Immature natural killer cell (primary cell): Measurements from ENCODE around the gene KDM2A. TPM values are rescaled to one million over a fixed set of nuclear protein-coding genes. Genes with fewer than 3 reads are reported as not detected.

Experiments used
- DNase-seq, 3 donors: peaks; one replicate each; pipeline ENCODE4 v3.0.0; 2022; ENCODE audit warnings: mixed read lengths in 1 of 3
- H3K27ac Mint-ChIP-seq, 6 donors: one replicate each; pipeline ENCODE4 v1.8.0; 2020; ENCODE audit warnings: mixed read lengths in 6 of 6, mild to moderate bottlenecking in 5 of 6, inconsistent platforms in 4 of 6, moderate library complexity in 3 of 6
- H3K27me3 Mint-ChIP-seq, 3 donors: one replicate each; pipeline ENCODE4 v1.8.0; 2020 to 2021; ENCODE audit warnings: low read depth in 3 of 3, mild to moderate bottlenecking in 3 of 3, mixed read lengths in 3 of 3, moderate library complexity in 3 of 3, inconsistent platforms in 1 of 3
- H3K36me3 Mint-ChIP-seq, 3 donors: one replicate each; pipeline ENCODE4 v1.8.0; 2020; ENCODE audit warnings: mixed read lengths in 3 of 3, inconsistent platforms in 2 of 3, mild to moderate bottlenecking in 2 of 3
- H3K4me1 Mint-ChIP-seq, 2 donors: one replicate each; pipeline ENCODE4 v1.8.0; 2020; ENCODE audit warnings: inconsistent platforms in 2 of 2, mild to moderate bottlenecking in 2 of 2, mixed read lengths in 2 of 2, moderate library complexity in 1 of 2
- H3K4me3 Mint-ChIP-seq, 5 donors: one replicate each; pipeline ENCODE4 v1.8.0; 2020; ENCODE audit warnings: mild to moderate bottlenecking in 5 of 5, mixed read lengths in 5 of 5, inconsistent platforms in 3 of 5, moderate library complexity in 3 of 5
- H3K9me3 Mint-ChIP-seq, 6 donors: one replicate each; pipeline ENCODE4 v1.8.0; 2020; ENCODE audit warnings: mild to moderate bottlenecking in 6 of 6, mixed read lengths in 6 of 6, inconsistent platforms in 4 of 6, moderate library complexity in 3 of 6
- polyA plus RNA-seq, 3 donors: library from polyadenylated mRNA; unstranded; fragments of 300-500 nt; fragmentation: Illumina TruSeq; gene quantifications; one replicate each; pipeline ENCODE4 v1.2.3, GENCODE V29; 2021

The KDM2A gene
- polyA plus RNA-seq, 3 donors from 2014 or later = 3.8 to 16.6 (median 6.8) TPM

DNA sequence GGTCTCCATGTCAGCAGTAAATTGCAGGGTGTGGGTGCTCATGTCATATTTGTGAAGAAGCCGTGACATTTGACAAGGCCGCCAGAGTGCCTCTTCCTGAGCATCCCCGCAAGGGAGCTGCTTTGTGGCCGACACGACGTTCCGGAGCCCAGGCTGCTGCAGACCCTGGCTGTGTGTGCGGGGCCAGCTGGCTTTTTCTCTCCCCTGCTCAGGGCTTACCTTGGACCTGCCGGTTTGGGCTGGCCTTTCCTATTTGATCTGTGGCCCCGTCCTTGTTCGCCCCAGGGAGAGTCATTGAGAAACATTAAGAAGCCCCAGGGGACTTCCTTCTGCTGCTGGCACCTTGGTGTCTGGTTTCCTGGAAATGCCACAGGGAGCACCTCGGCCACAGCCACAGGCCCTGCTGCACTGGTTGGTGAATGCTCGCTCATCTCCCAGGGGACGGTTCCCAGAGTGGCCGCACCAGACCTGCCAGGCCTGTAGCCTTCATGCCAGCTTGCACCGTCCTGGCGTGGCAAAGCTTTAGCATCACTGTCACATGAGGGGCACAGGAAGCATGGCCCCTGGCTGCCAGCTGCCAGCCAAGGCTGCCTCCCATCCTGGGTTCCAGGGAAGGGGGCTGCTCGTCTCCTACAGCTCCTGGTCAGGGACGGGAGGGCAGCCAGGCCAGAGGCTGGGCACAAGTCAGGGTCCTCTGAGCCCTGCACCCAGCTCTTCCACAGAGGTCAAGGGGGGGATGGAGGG is 152.7 kb downstream of the KDM2A start:
- peak overlapping the region; percentile 96 to 99 (median 98) for H3K27ac Mint-ChIP-seq
- no peaks in the 10 kb centered on the region for H3K9me3 Mint-ChIP-seq
- peaks cover 90 to 95% of the 10 kb centered on the region in 2 donors for H3K4me1 Mint-ChIP-seq
- peak; percentile 72 to 81 (median 79) for DNase-seq
- H3K4me3 Mint-ChIP-seq = peak overlapping the region; percentile 88 to 98 (median 98)
- peaks cover 4 to 22% (median 12%) of the 10 kb centered on the region in 3 donors for H3K36me3 Mint-ChIP-seq
- peaks cover 32 to 62% (median 32%) of the 10 kb centered on the region in 3 donors for H3K27me3 Mint-ChIP-seq

DNA sequence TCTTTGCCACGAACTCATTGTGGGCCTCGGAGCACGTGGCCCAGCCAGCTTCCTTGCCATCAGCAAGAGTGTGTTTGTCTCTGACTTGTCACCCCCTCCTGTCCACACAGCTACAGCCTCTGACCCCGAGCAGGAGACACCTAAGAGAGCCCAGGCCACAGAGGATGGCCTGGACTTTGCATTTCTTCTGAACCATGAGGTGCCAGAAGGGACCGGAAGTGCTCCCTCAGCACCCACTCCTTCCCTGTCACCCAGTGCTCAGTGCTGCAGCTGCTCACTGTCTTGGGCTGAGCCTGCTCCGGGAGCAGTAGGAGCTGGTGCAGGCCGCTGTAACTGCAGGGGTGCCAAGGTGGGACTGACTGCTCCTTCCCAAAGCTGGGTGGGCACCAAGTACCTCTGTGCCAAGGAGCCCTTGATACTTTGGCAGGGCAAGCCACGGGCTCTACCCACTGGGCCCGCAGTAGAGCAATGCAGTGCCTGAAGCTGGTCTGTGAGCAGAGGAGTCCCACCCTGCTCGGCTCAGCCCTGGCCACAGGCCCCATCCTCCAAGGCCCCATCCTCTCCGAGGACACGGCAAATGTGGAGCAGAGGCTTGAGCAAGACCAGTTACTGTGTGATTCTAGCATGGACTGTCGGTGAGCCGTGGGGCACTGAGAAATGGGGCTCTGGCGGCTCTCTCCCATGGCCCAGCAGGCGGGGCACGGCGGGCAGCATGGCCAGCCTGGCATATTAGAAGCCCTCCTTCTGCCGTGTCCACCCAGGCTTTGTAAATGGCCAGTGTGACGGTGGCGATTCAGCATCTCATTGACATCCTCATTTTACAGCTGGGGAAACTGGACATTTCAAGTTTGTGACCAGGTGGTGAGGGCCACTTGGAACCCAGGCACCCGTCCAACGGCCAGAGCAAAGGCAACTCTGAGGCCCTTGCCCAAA is 153.5 kb downstream of the KDM2A start:
- H3K4me1 Mint-ChIP-seq = peaks cover 96 to 99% of the 10 kb centered on the region in 2 donors
- H3K27ac Mint-ChIP-seq = peak overlapping the region; percentile 96 to 99 (median 98)
- H3K9me3 Mint-ChIP-seq = no peaks in the 10 kb centered on the region
- H3K36me3 Mint-ChIP-seq = peaks cover 4 to 17% (median 7%) of the 10 kb centered on the region in 3 donors
- H3K4me3 Mint-ChIP-seq = peak overlapping the region; percentile 88 to 98 (median 98)
- DNase-seq = peak in 2 of 3 donors; percentile 31 to 43
- H3K27me3 Mint-ChIP-seq = peaks cover 30 to 65% (median 33%) of the 10 kb centered on the region in 3 donors

DNA sequence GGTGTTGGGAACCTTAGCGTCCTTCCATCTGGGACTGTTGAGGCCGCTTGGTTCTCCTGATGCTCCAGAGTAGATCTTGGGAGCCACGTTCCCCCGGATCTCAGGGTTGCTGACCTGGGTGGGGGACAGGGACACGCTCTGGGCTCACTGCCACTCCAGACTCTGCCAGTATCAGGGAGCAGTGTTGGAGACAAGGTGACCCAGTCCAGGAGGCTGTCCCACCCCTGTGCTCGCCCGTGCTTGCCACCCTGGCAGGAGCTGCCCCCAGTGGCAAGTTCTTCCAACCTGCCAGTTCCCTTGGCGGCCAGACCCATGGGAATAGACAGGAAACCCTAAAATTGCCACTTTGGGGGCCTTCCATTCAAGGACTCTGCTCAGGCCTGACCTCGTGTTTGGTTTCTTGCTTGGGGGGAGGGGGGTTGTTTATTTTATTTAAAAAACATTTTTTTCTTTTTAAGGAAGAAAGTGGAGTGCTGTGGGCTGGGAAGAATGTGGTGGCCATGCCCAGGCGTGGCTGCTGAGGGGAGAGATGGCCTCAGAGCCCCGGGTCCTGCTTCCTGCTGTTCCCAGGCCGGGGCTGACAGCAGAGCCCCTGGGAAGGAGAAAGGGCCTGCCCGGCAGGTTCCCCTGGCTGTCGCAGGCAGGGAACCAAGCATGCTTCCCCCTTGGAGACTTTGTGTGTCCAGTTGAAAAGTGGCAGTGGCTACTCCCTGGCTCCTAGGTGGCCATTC is 154.4 kb downstream of the KDM2A start:
- Mint-ChIP-seq H3K4me3 (peak overlapping the region; percentile 66 to 98 (median 98)), H3K4me1 (peaks cover 93 to 98% of the 10 kb centered on the region in 2 donors), H3K36me3 (peaks cover 0 to 10% (median 4%) of the 10 kb centered on the region in 3 donors), H3K27ac (peak overlapping the region; percentile 96 to 99 (median 98)), H3K27me3 (peaks cover 21 to 61% (median 30%) of the 10 kb centered on the region in 3 donors), H3K9me3 (no peaks in the 10 kb centered on the region)
- DNase-seq = no peak

GRCh38 chr11:67274768-67275605 is 155.9 kb downstream of the KDM2A start:
- Mint-ChIP-seq H3K4me3 (peak overlapping the region; percentile 69 to 88 (median 87)), H3K9me3 (no peaks in the 10 kb centered on the region), H3K4me1 (peaks cover 93 to 96% of the 10 kb centered on the region in 2 donors), H3K27ac (peak overlapping the region; percentile 97 to 99 (median 98)), H3K36me3 (peaks cover 0 to 14% (median 4%) of the 10 kb centered on the region in 3 donors), H3K27me3 (peaks cover 21 to 56% (median 26%) of the 10 kb centered on the region in 3 donors)
- DNase-seq = no peak

- peaks cover 23 to 53% (median 29%) of the 10 kb centered on the region in 3 donors for H3K27me3 Mint-ChIP-seq
- H3K27ac Mint-ChIP-seq = peak overlapping the region; percentile 95 to 99 (median 97)
- H3K4me3 Mint-ChIP-seq = peak overlapping the region; percentile 56 to 88 (median 87)
- DNase-seq = no peak
- H3K4me1 Mint-ChIP-seq = peaks cover 89 to 92% of the 10 kb centered on the region in 2 donors
- no peaks in the 10 kb centered on the region for H3K9me3 Mint-ChIP-seq
- peaks cover 3 to 12% (median 4%) of the 10 kb centered on the region in 3 donors for H3K36me3 Mint-ChIP-seq
These were observed 156.7 kb downstream of the KDM2A start for GRCh38 chr11:67275606-67276409.

- Mint-ChIP-seq H3K4me1 (peaks cover 79 to 82% of the 10 kb centered on the region in 2 donors), H3K27ac (peak overlapping the region; percentile 95 to 99 (median 97)), H3K36me3 (peaks cover 3 to 8% (median 4%) of the 10 kb centered on the region in 3 donors)
These were observed 157.7 kb downstream of the KDM2A start for GRCh38 chr11:67276781-67277230.

DNA sequence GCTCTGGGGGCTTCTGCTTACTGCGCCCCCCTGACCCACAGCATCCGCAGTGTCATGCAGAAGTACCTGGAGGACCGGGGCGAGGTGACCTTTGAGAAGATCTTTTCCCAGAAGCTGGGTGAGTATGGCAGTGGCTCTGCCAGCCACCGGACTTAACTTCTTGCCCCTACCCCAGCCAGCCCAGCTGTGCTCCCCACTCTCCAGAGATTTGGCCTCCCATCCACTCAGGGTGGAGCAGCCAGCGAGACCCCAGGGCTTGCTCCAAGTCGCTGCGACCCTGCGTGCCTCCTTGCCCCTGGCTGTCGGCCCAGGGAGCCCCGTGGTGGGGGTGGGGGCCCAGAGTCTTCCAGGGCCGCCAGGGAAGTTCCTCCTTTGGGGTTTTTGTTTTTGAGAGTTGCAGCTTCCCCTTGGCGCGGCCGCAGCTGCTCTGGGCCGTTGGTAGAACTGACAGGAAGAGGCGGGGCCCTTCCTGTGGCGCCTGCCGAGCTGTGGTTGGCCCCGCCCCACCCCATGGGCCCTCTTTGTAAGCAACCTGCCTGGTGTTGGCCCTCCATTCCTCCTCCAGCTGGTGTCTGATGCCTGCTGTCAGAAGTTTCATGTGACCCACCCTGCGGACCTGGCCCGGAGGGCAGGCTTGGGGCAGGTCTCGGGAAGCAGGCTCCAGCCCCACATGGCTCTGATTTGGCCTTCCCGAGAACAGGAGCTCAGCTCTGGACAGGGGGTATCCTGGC is 158.3 kb downstream of the KDM2A start:
- peak overlapping the region; percentile 56 to 88 (median 87) for H3K4me3 Mint-ChIP-seq
- peak overlapping the region; percentile 95 to 99 (median 97) for H3K27ac Mint-ChIP-seq
- H3K4me1 Mint-ChIP-seq = peaks cover 73 to 76% of the 10 kb centered on the region in 2 donors
- peaks cover 17 to 49% (median 21%) of the 10 kb centered on the region in 3 donors for H3K27me3 Mint-ChIP-seq
- H3K9me3 Mint-ChIP-seq = no peaks in the 10 kb centered on the region
- peaks cover 4 to 9% (median 4%) of the 10 kb centered on the region in 3 donors for H3K36me3 Mint-ChIP-seq
- DNase-seq = peak; percentile 93 to 94 (median 93)

More at GRCh38 chr11:67276781-67277230, 157.7 kb downstream of the KDM2A start:
- H3K4me3 Mint-ChIP-seq = peak overlapping the region; percentile 56 to 88 (median 87)
- peak; percentile 63 to 70 (median 66) for DNase-seq
- peaks cover 18 to 47% (median 25%) of the 10 kb centered on the region in 3 donors for H3K27me3 Mint-ChIP-seq
- no peaks in the 10 kb centered on the region for H3K9me3 Mint-ChIP-seq

- peaks cover 64 to 69% of the 10 kb centered on the region in 2 donors for H3K4me1 Mint-ChIP-seq
- peak overlapping the region; percentile 95 to 99 (median 97) for H3K27ac Mint-ChIP-seq
- no peak for DNase-seq
- peaks cover 16 to 51% (median 21%) of the 10 kb centered on the region in 3 donors for H3K27me3 Mint-ChIP-seq
- H3K9me3 Mint-ChIP-seq = no peaks in the 10 kb centered on the region
- peaks cover 4 to 11% (median 8%) of the 10 kb centered on the region in 3 donors for H3K36me3 Mint-ChIP-seq
- H3K4me3 Mint-ChIP-seq = peak overlapping the region; percentile 56 to 88 (median 87)
These were observed 159.3 kb downstream of the KDM2A start for GRCh38 chr11:67278135-67278938.

DNA sequence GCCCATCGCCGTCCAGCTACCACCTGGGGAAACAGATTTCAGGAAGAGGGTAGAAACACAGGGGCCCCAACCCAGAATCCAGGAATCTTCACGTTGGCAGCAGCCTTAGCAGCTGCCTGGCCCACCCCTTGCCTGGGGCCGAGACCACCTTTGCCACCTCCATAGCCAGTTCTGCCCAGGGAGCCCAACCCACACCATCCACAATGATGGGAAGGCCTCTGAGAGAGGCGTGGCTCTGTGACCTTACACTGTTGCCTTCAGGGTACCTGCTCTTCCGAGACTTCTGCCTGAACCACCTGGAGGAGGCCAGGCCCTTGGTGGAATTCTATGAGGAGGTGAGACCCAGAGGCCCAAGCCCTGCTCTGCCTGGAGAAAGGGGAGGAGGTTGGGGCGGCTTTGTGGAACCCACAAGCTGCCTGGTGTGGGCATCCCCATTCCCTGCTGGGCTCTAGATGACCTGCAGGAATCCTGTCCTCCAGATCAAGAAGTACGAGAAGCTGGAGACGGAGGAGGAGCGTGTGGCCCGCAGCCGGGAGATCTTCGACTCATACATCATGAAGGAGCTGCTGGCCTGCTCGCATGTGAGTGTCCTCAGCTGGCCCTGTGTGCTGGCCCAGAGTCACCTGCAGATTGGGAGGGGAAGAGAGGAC is 160.0 kb downstream of the KDM2A start:
- peak overlapping the region; percentile 91 to 99 (median 97) for H3K27ac Mint-ChIP-seq
- H3K4me3 Mint-ChIP-seq = peak overlapping the region in 4 of 5 donors; percentile 6 to 38 (median 26)
- peaks cover 4 to 11% (median 8%) of the 10 kb centered on the region in 3 donors for H3K36me3 Mint-ChIP-seq
- no peak for DNase-seq
- H3K9me3 Mint-ChIP-seq = no peaks in the 10 kb centered on the region
- peaks cover 15 to 47% (median 24%) of the 10 kb centered on the region in 3 donors for H3K27me3 Mint-ChIP-seq
- peaks cover 58 to 66% of the 10 kb centered on the region in 2 donors for H3K4me1 Mint-ChIP-seq
